MM.1S (cell line): ENCODE data around the gene BRI3.

Experiments
- DNase-seq: peaks from one replicate; pipeline ENCODE4 v3.0.0-alpha.2; 2015
- H2AFZ ChIP-seq: fragments of 300-600 bp; sonication (generic); 2 replicates; pipeline ENCODE4 v1.6.0; 2016; ENCODE audit warnings: antibody characterized with exemption, low read length
- H3F3A ChIP-seq: fragments of 300-600 bp; sonication (generic); 2 replicates; pipeline ENCODE4 v1.6.1; 2016; ENCODE audit warnings: mild to moderate bottlenecking, antibody characterized with exemption, low read length, moderate library complexity, mixed read lengths; ENCODE audit not compliant: insufficient read depth
- H3K27ac ChIP-seq: fragments of 300-600 bp; sonication (generic); 2 replicates; pipeline ENCODE4 v1.5.1; 2016; ENCODE audit warnings: mild to moderate bottlenecking, low read length
- H3K27me3 ChIP-seq: fragments of 300-600 bp; sonication (generic); replicated peaks from 2 replicates; pipeline ENCODE4 v1.6.0; 2016; ENCODE audit warnings: low read length; ENCODE audit not compliant: insufficient read depth
- H3K36me3 ChIP-seq: fragments of 300-600 bp; sonication (generic); replicated peaks from 2 replicates; pipeline ENCODE4 v1.6.1; 2016; ENCODE audit warnings: mild to moderate bottlenecking, low read length, mixed read lengths; ENCODE audit not compliant: insufficient read depth
- H3K4me1 ChIP-seq: fragments of 300-600 bp; sonication (generic); 2 replicates; pipeline ENCODE4 v1.6.1; 2016; ENCODE audit warnings: low read length, mixed read lengths
- H3K4me2 ChIP-seq: fragments of 300-600 bp; sonication (generic); 2 replicates; pipeline ENCODE4 v1.6.0; 2016; ENCODE audit warnings: low read depth, low read length
- H3K4me3 ChIP-seq: fragments of 300-600 bp; sonication (generic); 2 replicates; pipeline ENCODE4 v1.5.1; 2016; ENCODE audit warnings: low read length, mixed read lengths
- H3K79me2 ChIP-seq: fragments of 300-600 bp; sonication (generic); 2 replicates; pipeline ENCODE4 v1.6.1; 2016; ENCODE audit warnings: mixed run types, low read length, mixed read lengths
- H3K9ac ChIP-seq: fragments of 300-600 bp; sonication (generic); 2 replicates; pipeline ENCODE4 v1.6.1; 2016; ENCODE audit warnings: low read length, mixed read lengths
- H3K9me2 ChIP-seq: fragments of 300-600 bp; sonication (generic); replicated peaks from 2 replicates; pipeline ENCODE4 v1.6.1; 2016; ENCODE audit warnings: mild to moderate bottlenecking, low read length, mixed read lengths; ENCODE audit not compliant: insufficient read depth
- H3K9me3 ChIP-seq: fragments of 300-600 bp; sonication (generic); replicated peaks from 2 replicates; pipeline ENCODE4 v1.6.1; 2016; ENCODE audit warnings: mild to moderate bottlenecking, low read length, mixed read lengths; ENCODE audit not compliant: insufficient read depth
- H4K20me1 ChIP-seq: fragments of 300-600 bp; sonication (generic); 2 replicates; pipeline ENCODE4 v1.6.1; 2016; ENCODE audit warnings: mild to moderate bottlenecking, low read length, moderate library complexity, mixed read lengths; ENCODE audit not compliant: insufficient read depth
- CTCF ChIP-seq: fragments of 300-600 bp; sonication (generic); IDR thresholded peaks from 2 replicates; pipeline ENCODE4 v1.5.1; 2016; ENCODE audit warnings: antibody characterized with exemption, low read length, mixed read lengths
- EZH2 ChIP-seq: fragments of 300-600 bp; sonication (generic); optimal IDR thresholded peaks from 2 replicates; pipeline ENCODE3; 2017; ENCODE audit warnings: low read depth, mild to moderate bottlenecking, antibody characterized with exemption, low read length, mixed read lengths
- EZH2phosphoT487 ChIP-seq: fragments of 300-600 bp; sonication (generic); IDR thresholded peaks from 2 replicates; pipeline ENCODE4 v1.6.1; 2018; ENCODE audit warnings: antibody characterized with exemption, low read length

BRI3 gene

GRCh38 chr7:98305951-98306535, 24.6 kb downstream of the BRI3 start:
- Histone ChIP-seq H3K4me2 (no peak overlapping the region), H3K9ac (no peak overlapping the region), H3K9me3 (no peaks in the 10 kb centered on the region), H4K20me1 (no peaks in the 10 kb centered on the region), H3K4me3 (no peak overlapping the region), H3K4me1 (no peaks in the 10 kb centered on the region), H3K9me2 (no peaks in the 10 kb centered on the region), H3F3A (no peaks in the 10 kb centered on the region), H2AFZ (no peak overlapping the region), H3K27ac (no peak overlapping the region), H3K79me2 (no peaks in the 10 kb centered on the region), H3K27me3 (no peaks in the 10 kb centered on the region), H3K36me3 (no peaks in the 10 kb centered on the region)
- TF ChIP-seq EZH2 (no peak), CTCF (no peak), EZH2phosphoT487 (no peak)
- DNase-seq, result no peak

- Histone ChIP-seq H3K9ac (no peak overlapping the region), H3F3A (no peaks in the 10 kb centered on the region), H3K36me3 (no peaks in the 10 kb centered on the region), H3K4me2 (no peak overlapping the region), H3K9me3 (no peaks in the 10 kb centered on the region), H2AFZ (no peak overlapping the region), H3K9me2 (no peaks in the 10 kb centered on the region), H3K79me2 (no peaks in the 10 kb centered on the region), H3K4me1 (no peaks in the 10 kb centered on the region), H3K27me3 (no peaks in the 10 kb centered on the region), H3K27ac (no peak overlapping the region), H4K20me1 (no peaks in the 10 kb centered on the region), H3K4me3 (no peak overlapping the region)
- DNase-seq, result no peak
- no peak for TF ChIP-seq EZH2phosphoT487
- no peak for TF ChIP-seq EZH2
- TF ChIP-seq CTCF, result no peak
Observed at GRCh38 chr7:98307971-98308466, 26.5 kb downstream of the BRI3 start.

- no peak overlapping the region for H3K4me3 ChIP-seq
- no peak for TF ChIP-seq EZH2
- no peak for TF ChIP-seq EZH2phosphoT487
- TF ChIP-seq CTCF, result no peak
Observed at GRCh38 chr7:98309566-98309965, 28.1 kb downstream of the BRI3 start.

More at GRCh38 chr7:98309566-98309965, 28.1 kb downstream of the BRI3 start:
- no peaks in the 10 kb centered on the region for H3K79me2 ChIP-seq
- H3K9me3 ChIP-seq, result no peaks in the 10 kb centered on the region
- no peak overlapping the region for H3K9ac ChIP-seq
- no peak overlapping the region for H3K4me2 ChIP-seq
- H3K36me3 ChIP-seq, result no peaks in the 10 kb centered on the region
- no peaks in the 10 kb centered on the region for H3K9me2 ChIP-seq
- no peaks in the 10 kb centered on the region for H3K27me3 ChIP-seq
- no peak overlapping the region for H2AFZ ChIP-seq
- H3K27ac ChIP-seq, result no peak overlapping the region
- no peaks in the 10 kb centered on the region for H4K20me1 ChIP-seq
- H3K4me1 ChIP-seq, result no peaks in the 10 kb centered on the region
- no peak for DNase-seq
- H3F3A ChIP-seq, result no peaks in the 10 kb centered on the region
